Eye (tissue), 1 donor: ENCODE data around the gene RAVER2.
A peak's percentile ranks its signal among the peaks of the same experiment; 100 is the strongest.
"Not testable (repeated sequence)": the region's sequence is repeated elsewhere in the genome, so short reads cannot be mapped to it uniquely, and the experiment has no call there.

Experiments
- DNase-seq: peaks from one replicate; pipeline ENCODE4 v3.0.0-alpha.2; 2015

Gene RAVER2

GRCh38 chr1:64817364-64817763 is 72.5 kb downstream of the RAVER2 start:
- not testable (repeated sequence) for DNase-seq

- DNase-seq: not testable (repeated sequence)
Measured at GRCh38 chr1:64820572-64820971, 75.7 kb downstream of the RAVER2 start.

- DNase-seq: no peak
Measured at GRCh38 chr1:64822621-64823020, 77.7 kb downstream of the RAVER2 start.

GRCh38 chr1:64823691-64824476 is 79.0 kb downstream of the RAVER2 start:
- DNase-seq: peak; percentile 96

GRCh38 chr1:64826991-64827390 is 82.1 kb downstream of the RAVER2 start:
- no peak for DNase-seq

- no peak for DNase-seq
Measured at GRCh38 chr1:64828829-64829228, 84.0 kb downstream of the RAVER2 start.

- DNase-seq: peak; percentile 28
Measured at GRCh38 chr1:64829411-64830029, 84.6 kb downstream of the RAVER2 start.

GRCh38 chr1:64830030-64830651 is 85.3 kb downstream of the RAVER2 start:
- DNase-seq: no peak

GRCh38 chr1:64834734-64835133 is 89.9 kb downstream of the RAVER2 start:
- DNase-seq: no peak

GRCh38 chr1:64836802-64837201 is 91.9 kb downstream of the RAVER2 start:
- no peak for DNase-seq

- no peak for DNase-seq
Measured at GRCh38 chr1:64838486-64838885, 93.6 kb downstream of the RAVER2 start.

GRCh38 chr1:64839261-64839660 is 94.4 kb downstream of the RAVER2 start:
- no peak for DNase-seq

- DNase-seq: no peak
Measured at GRCh38 chr1:64839732-64840405, 95.0 kb downstream of the RAVER2 start.

GRCh38 chr1:64841330-64842065 is 96.6 kb downstream of the RAVER2 start:
- DNase-seq: no peak

GRCh38 chr1:64842224-64842623 is 97.3 kb downstream of the RAVER2 start:
- no peak for DNase-seq

GRCh38 chr1:64843675-64844074 is 98.8 kb downstream of the RAVER2 start:
- no peak for DNase-seq

- no peak for DNase-seq
Measured at GRCh38 chr1:64844175-64844574, 99.3 kb downstream of the RAVER2 start.

- no peak for DNase-seq
Measured at GRCh38 chr1:64844609-64845008, 99.7 kb downstream of the RAVER2 start.

- DNase-seq: no peak
Measured at GRCh38 chr1:64845831-64846425, 101.1 kb downstream of the RAVER2 start.

GRCh38 chr1:64846573-64847430 is 101.9 kb downstream of the RAVER2 start:
- DNase-seq: no peak

GRCh38 chr1:64847666-64848065 is 102.8 kb downstream of the RAVER2 start:
- DNase-seq: no peak
